ENCODE measurements around the gene SLC29A4.

GRCh38 chr7:5300366-5300765, 17.6 kb downstream of the SLC29A4 start:
- no peak for TF ChIP-seq CTCF (IDR thresholded peaks at IDR 0.05; ENCODE audit: low read length)
- TF ChIP-seq EZH2 (IDR thresholded peaks at IDR 0.05; ENCODE audit: borderline replicate concordance, low read length) = no peak

Measured in OCI-LY1 (cell line).